ENCODE measurements around the gene MNAT1.

GRCh38 chr14:60707858-60708257 is 26.7 kb upstream of the MNAT1 start:
- TF ChIP-seq POLR2AphosphoS5 (IDR thresholded peaks at IDR 0.05; ENCODE audit: low read depth, low read length) (no peak), POLR2A (IDR thresholded peaks at IDR 0.05; ENCODE audit: low read depth, low read length) (no peak), TAF1 (IDR thresholded peaks at IDR 0.05; ENCODE audit: low read depth, low read length) (no peak), PAX5 (IDR thresholded peaks at IDR 0.05; ENCODE audit: insufficient read depth, low read length, severe bottlenecking) (no peak), SPI1 (IDR thresholded peaks at IDR 0.05; ENCODE audit: low read depth, low read length) (no peak), POU2F2 (IDR thresholded peaks at IDR 0.05; ENCODE audit: low read depth, low read length) (no peak)

All from GM12891 (cell line).